Duodenal mucosa (tissue), 2 donors: ENCODE data around the gene FBXO8.
"Not testable (repeated sequence)": the region's sequence is repeated elsewhere in the genome, so short reads cannot be mapped to it uniquely, and the experiment has no call there.

Source experiments
- H3K27ac ChIP-seq: one replicate; pipeline ENCODE4 v1.7.0; 2013; ENCODE audit warnings: low read depth, low read length
- H3K27me3 ChIP-seq, 2 donors: one replicate each; pipeline ENCODE4 v1.7.0; 2013; ENCODE audit warnings: low read length in 2 of 2, control low read depth in 1 of 2; ENCODE audit not compliant: insufficient read depth in 2 of 2, control insufficient read depth in 1 of 2
- H3K36me3 ChIP-seq, 2 donors: one replicate each; pipeline ENCODE4 v1.7.0; 2013; ENCODE audit warnings: low read length in 2 of 2, control low read depth in 1 of 2; ENCODE audit not compliant: insufficient read depth in 2 of 2, control insufficient read depth in 1 of 2
- H3K4me1 ChIP-seq, 2 donors: one replicate each; pipeline ENCODE4 v1.7.0; 2013; ENCODE audit warnings: low read length in 2 of 2, control low read depth in 1 of 2; ENCODE audit not compliant: insufficient read depth in 2 of 2, control insufficient read depth in 1 of 2
- H3K4me3 ChIP-seq, 2 donors: one replicate each; pipeline ENCODE4 v1.7.0; 2013; ENCODE audit warnings: low read length in 2 of 2, low read depth in 1 of 2
- H3K9ac ChIP-seq, 2 donors: one replicate each; pipeline ENCODE4 v1.7.0; 2013; ENCODE audit warnings: low read length in 2 of 2, low read depth in 1 of 2
- H3K9me3 ChIP-seq, 2 donors: one replicate each; pipeline ENCODE4 v1.7.0; 2013; ENCODE audit warnings: low read length in 2 of 2, control low read depth in 1 of 2; ENCODE audit not compliant: control insufficient read depth in 1 of 2

The FBXO8 gene

DNA sequence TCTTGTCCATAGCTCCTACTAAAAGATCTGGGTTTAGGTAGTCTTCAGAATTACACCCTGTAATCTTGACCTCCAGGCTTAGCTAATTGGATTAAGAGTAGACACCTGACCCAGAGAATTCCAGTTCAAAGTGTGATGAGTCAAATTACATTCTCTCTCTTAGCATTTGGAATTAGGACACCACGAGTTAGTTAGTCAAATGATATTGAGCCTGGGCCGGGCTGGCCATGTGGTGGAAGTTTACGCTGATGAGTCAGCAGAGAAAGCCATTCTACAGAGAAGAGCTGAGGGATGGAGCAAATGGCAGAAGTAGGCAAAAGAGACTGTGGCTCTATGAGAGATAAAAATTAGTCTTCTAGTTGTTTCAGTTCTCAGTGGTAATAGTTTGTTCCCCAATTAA, 31.3 kb upstream of the FBXO8 start:
- Histone ChIP-seq H3K27ac (no peak overlapping the region), H3K9ac (no peak overlapping the region), H3K36me3 (peaks cover 4 to 6% of the 10 kb centered on the region in 2 donors), H3K4me3 (no peak overlapping the region), H3K4me1 (no peaks in the 10 kb centered on the region), H3K9me3 (no peaks in the 10 kb centered on the region), H3K27me3 (no peaks in the 10 kb centered on the region)

- Histone ChIP-seq H3K4me1 (no peaks in the 10 kb centered on the region), H3K27me3 (no peaks in the 10 kb centered on the region), H3K4me3 (no peak overlapping the region), H3K27ac (no peak overlapping the region), H3K9ac (no peak overlapping the region), H3K36me3 (peaks cover 4 to 6% of the 10 kb centered on the region in 2 donors), H3K9me3 (no peaks in the 10 kb centered on the region)
These were observed 30.8 kb upstream of the FBXO8 start for GRCh38 chr4:174314274-174314673.

- Histone ChIP-seq H3K27ac (no peak overlapping the region), H3K27me3 (no peaks in the 10 kb centered on the region), H3K9ac (no peak overlapping the region), H3K9me3 (no peaks in the 10 kb centered on the region), H3K4me1 (no peaks in the 10 kb centered on the region), H3K4me3 (no peak overlapping the region), H3K36me3 (peaks cover 6 to 11% of the 10 kb centered on the region in 2 donors)
These were observed 29.5 kb upstream of the FBXO8 start for GRCh38 chr4:174312993-174313392.

DNA sequence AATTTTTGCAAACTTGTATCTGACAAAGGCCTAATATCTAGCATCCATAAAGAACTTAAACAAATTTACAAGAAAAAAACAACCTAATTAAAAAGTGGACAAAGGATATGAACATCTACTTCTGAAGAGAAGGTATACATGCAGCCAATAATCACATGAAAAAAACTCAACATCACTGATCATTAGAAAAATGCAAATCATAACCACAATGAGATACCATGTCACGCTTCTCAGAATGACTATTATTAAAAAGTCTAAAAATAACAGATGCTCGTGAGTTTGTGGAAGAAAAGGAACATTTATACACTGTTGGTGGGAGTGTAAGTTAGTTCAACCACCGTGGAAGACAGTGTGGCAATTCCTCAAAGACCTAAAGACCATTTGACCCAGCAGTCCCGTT, 24.2 kb upstream of the FBXO8 start:
- H3K27me3 ChIP-seq, result no peaks in the 10 kb centered on the region
- H3K4me1 ChIP-seq, result no peaks in the 10 kb centered on the region
- H3K9ac ChIP-seq, result no peak overlapping the region
- no peak overlapping the region for H3K4me3 ChIP-seq
- H3K9me3 ChIP-seq, result no peaks in the 10 kb centered on the region
- H3K27ac ChIP-seq, result no peak overlapping the region
- H3K36me3 ChIP-seq, result peaks cover 5 to 28% of the 10 kb centered on the region in 2 donors

DNA sequence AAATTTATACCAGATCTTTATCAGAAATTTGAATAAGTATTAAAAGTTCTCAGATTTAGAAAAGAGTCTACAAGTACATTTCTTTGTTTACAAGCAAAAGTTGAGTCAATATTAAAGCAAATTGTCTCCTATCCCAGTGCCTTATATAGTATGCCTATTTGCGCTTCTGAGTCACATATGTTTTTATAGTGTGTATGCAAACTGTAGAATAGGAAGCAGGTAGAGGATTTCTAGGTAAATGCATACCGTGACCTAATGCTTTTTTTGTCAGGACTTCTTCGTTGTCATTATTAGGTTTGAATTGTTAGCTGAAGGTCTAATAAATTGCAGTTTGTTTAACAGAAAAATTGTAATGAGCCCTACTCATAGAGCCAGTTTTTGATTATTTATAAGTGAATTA, 22.5 kb upstream of the FBXO8 start:
- Histone ChIP-seq H3K36me3 (peaks cover 0 to 31% of the 10 kb centered on the region in 2 donors), H3K9ac (no peak overlapping the region)

GRCh38 chr4:174304664-174305063, 21.2 kb upstream of the FBXO8 start:
- Histone ChIP-seq H3K9ac (no peak overlapping the region), H3K9me3 (no peaks in the 10 kb centered on the region), H3K4me3 (no peak overlapping the region), H3K27ac (no peak overlapping the region), H3K4me1 (no peaks in the 10 kb centered on the region), H3K36me3 (peaks cover 0 to 37% of the 10 kb centered on the region in 2 donors), H3K27me3 (no peaks in the 10 kb centered on the region)

More for the DNA sequence above, 22.5 kb upstream of the FBXO8 start:
- H3K4me3 ChIP-seq, result no peak overlapping the region
- H3K27me3 ChIP-seq, result no peaks in the 10 kb centered on the region
- H3K9me3 ChIP-seq, result no peaks in the 10 kb centered on the region
- no peak overlapping the region for H3K27ac ChIP-seq
- H3K4me1 ChIP-seq, result no peaks in the 10 kb centered on the region

GRCh38 chr4:174303687-174304086, 20.2 kb upstream of the FBXO8 start:
- H3K4me3 ChIP-seq, result no peak overlapping the region
- H3K9ac ChIP-seq, result no peak overlapping the region
- H3K36me3 ChIP-seq, result peaks cover 0 to 38% of the 10 kb centered on the region in 2 donors
- H3K4me1 ChIP-seq, result no peaks in the 10 kb centered on the region
- no peaks in the 10 kb centered on the region for H3K27me3 ChIP-seq
- no peak overlapping the region for H3K27ac ChIP-seq
- H3K9me3 ChIP-seq, result no peaks in the 10 kb centered on the region

DNA sequence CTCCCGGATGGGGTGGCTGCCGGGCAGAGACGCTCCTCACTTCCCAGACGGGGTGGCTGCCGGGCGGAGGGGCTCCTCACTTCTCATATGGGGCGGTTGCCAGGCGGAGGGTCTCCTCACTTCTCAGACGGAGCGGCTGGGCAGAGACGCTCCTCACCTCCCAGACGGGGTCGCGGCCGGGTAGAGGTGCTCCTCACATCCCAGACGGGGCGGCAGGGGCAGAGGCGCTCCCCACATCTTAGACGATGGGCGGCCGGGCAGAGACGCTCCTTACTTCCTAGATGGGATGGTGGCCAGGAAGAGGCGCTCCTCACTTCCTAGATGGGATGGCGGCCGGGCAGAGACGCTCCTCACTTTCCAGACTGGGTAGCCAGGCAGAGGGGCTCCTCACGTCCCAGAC, 11.7 kb upstream of the FBXO8 start:
- H3K27ac ChIP-seq, H3K4me3 ChIP-seq, H3K9me3 ChIP-seq, H3K27me3 ChIP-seq, H3K4me1 ChIP-seq, H3K9ac ChIP-seq: not testable (repeated sequence)
- peaks cover 0 to 10% of the 10 kb centered on the region in 2 donors for H3K36me3 ChIP-seq

DNA sequence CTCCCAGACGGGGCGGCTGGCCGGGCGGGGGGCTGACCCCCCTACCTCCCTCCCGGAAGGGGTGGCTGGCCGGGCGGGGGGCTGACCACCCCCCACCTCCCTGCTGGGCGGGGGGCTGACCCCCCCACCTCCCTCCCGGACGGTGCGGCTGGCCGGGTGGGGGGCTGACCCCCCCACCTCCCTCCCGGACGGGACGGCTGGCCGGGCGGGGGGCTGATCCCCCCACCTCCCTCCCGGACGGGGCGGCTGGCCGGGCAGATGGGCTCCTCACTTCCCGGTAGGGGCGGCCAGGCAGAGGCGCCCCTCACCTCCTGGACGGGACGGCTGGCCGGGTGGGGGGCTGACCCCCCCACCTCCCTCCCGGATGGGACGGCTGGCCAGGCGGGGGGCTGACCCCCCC, 11.2 kb upstream of the FBXO8 start:
- not testable (repeated sequence) for H3K4me3 ChIP-seq, H3K27ac ChIP-seq, H3K36me3 ChIP-seq, H3K9ac ChIP-seq, H3K9me3 ChIP-seq, H3K4me1 ChIP-seq, H3K27me3 ChIP-seq

GRCh38 chr4:174292473-174292872, 9.0 kb upstream of the FBXO8 start:
- Histone ChIP-seq H3K27ac (no peak overlapping the region), H3K4me1 (no peaks in the 10 kb centered on the region), H3K4me3 (no peak overlapping the region), H3K36me3 (peaks cover 0 to 4% of the 10 kb centered on the region in 2 donors), H3K9me3 (peaks cover 0 to 6% of the 10 kb centered on the region in 2 donors), H3K27me3 (no peaks in the 10 kb centered on the region), H3K9ac (no peak overlapping the region)

GRCh38 chr4:174286870-174287269, 3.4 kb upstream of the FBXO8 start:
- Histone ChIP-seq H3K4me3 (no peak overlapping the region), H3K27me3 (no peaks in the 10 kb centered on the region), H3K9me3 (no peaks in the 10 kb centered on the region), H3K9ac (no peak overlapping the region), H3K36me3 (no peaks in the 10 kb centered on the region), H3K27ac (no peak overlapping the region), H3K4me1 (peaks cover 7 to 13% of the 10 kb centered on the region in 2 donors)
